DOHH2 (cell line): Measurements from ENCODE around the gene VPS8.

Experiments
- EZH2phosphoT487 ChIP-seq: fragments of 200-600 bp; sonication (generic); IDR thresholded peaks from 2 replicates; pipeline ENCODE4 v1.6.1; 2017; ENCODE audit warnings: borderline replicate concordance, mild to moderate bottlenecking, antibody characterized with exemption, low read length, moderate library complexity, mixed read lengths
- TF ChIP-seq, protein P1 (sequence below): fragments of 200-600 bp; sonication (generic); IDR thresholded peaks from one replicate; pipeline ENCODE4 v1.5.1; 2014; ENCODE audit warnings: antibody characterized with exemption, mild to moderate bottlenecking, low read depth, low read length; ENCODE audit not compliant: poor library complexity, severe bottlenecking

DNA sequence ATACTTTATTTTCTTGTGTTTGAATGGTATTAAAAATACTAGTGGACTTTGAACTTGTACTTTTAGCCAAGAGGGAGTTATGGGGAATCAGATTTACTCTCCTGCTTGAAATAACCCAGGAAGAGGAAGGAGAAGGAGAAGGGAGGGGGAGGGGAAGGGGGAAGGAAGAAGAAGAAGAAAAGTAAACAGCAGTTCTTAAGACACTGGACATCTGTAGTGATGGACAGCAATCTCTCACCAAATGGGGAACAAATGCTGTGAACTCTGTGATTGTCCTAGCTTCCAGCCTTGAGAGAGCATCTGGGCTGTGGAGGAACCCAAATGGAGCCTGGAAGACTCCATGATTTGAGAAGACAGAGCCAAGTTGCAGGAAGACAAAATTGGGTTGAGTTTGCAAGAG, 52.0 kb downstream of the VPS8 start:
- TF ChIP-seq, protein P1, sequence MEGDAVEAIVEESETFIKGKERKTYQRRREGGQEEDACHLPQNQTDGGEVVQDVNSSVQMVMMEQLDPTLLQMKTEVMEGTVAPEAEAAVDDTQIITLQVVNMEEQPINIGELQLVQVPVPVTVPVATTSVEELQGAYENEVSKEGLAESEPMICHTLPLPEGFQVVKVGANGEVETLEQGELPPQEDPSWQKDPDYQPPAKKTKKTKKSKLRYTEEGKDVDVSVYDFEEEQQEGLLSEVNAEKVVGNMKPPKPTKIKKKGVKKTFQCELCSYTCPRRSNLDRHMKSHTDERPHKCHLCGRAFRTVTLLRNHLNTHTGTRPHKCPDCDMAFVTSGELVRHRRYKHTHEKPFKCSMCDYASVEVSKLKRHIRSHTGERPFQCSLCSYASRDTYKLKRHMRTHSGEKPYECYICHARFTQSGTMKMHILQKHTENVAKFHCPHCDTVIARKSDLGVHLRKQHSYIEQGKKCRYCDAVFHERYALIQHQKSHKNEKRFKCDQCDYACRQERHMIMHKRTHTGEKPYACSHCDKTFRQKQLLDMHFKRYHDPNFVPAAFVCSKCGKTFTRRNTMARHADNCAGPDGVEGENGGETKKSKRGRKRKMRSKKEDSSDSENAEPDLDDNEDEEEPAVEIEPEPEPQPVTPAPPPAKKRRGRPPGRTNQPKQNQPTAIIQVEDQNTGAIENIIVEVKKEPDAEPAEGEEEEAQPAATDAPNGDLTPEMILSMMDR = no peak
- no peak for TF ChIP-seq EZH2phosphoT487
